Hepatic stellate cell (primary cell): ENCODE measurements around the gene KCNQ1OT1.

Source experiments
- DNase-seq: peaks from one replicate; pipeline ENCODE4 v3.0.0; 2011; ENCODE audit warnings: low spot score

KCNQ1OT1 gene

DNA sequence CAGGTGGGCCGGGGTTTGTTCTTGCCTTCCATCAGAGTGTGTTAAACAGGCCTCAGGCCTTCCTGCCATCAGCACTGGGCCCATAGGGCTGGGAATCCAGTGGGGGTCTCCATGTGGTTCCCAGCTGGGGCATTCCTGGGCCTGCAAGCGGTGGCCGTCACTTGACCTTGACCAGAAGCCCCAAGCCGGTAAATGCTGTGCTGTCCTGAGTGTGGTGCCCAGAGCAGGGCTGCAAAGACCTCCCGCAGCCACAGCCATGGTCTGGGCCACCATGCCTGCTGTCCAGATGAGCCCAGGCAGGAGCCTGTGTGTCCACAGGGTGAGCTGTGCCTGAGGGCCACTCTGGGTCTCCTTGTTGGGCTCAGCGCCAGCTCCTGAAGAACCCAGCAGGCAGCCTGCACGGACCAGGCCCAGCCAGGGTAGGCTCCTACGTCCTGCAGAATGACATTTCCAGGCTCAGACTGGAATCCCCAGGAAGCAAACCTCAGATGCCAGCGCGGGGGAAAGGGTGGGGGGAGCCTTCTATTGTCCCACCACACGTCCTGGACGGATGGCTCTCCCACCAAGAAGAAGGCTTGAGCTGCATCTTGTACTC lies 117.3 kb downstream of the KCNQ1OT1 start:
- DNase-seq = no peak

DNA sequence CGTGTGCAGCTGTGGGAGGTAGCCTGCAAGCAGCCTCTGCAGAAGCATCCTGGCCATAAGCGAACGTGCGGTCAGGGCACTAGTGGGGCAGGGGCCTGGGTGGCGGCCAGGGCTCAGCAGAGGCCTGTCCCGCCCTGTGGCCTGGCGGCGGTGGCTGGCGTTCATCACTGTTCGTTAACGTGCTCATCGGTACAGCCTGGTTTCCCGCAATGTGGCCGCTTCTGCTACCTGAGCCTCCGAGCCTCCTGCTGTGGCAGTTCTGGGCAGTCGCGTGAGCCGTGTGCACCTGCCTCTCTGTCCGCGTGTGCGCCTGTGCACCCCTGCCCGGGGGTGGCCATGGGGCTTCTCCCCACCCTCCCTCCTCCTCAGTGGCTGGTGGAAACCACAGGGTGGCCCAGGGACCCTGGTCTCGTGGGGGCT lies 117.9 kb downstream of the KCNQ1OT1 start:
- no peak for DNase-seq

DNA sequence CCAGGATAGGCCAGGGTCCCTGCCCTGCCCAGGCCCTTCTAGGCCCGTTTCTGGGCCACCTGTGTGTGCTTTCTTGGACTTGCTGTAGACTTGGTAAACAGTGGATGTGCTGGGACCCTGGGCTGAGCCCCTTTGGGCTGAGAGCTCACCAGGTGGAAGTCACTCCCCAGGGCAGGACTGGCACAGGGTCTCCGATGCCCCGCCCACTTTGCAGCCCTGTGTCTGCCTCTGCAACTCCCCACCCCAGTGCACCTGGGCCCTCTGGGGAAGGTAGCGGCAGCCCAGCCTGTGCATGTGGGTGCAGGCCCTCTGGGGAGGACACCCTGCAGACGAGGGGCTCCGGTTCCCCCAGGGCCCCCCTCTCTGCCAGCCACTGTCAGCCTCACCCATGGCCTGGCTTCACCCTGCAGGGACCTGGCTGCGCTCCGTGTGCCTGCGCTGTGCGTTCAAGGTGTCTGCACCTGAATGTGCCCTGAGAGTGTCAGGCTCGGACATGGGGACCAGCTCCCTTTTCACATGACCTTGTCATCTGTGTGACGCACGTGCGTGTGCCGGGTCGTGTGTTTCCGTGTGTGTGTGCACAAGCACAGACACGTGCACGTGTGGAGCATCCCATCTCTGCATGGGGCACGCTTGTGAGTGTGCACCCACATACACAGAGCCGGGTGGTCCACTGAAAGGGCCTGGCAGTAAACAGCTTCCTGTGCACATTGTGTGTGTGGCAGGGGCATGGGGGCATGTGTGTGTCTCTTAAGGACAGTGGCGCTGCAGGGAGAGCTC lies 118.5 kb downstream of the KCNQ1OT1 start:
- no peak for DNase-seq

DNA sequence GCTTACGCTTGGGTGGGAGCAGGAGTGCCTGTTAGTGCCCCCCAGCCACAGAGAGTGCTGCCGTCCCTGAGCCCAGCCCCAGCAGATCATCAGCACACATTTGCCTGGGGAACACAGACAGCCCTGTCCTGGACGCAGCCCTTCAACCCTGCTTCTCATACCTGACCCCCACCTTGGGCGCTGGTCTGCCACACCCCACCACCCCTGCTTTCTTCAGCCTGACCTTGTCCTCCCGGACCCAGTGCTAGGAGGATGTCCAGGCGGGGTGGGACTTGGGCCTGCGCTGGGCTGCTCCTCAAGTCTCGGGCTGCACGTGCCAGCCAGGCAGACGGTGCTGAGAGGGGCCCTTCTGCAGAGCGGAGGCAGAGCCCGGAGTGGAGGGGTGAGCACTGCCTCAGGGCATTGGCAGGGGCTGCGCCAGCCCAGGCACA lies 119.2 kb downstream of the KCNQ1OT1 start:
- DNase-seq = no peak

DNA sequence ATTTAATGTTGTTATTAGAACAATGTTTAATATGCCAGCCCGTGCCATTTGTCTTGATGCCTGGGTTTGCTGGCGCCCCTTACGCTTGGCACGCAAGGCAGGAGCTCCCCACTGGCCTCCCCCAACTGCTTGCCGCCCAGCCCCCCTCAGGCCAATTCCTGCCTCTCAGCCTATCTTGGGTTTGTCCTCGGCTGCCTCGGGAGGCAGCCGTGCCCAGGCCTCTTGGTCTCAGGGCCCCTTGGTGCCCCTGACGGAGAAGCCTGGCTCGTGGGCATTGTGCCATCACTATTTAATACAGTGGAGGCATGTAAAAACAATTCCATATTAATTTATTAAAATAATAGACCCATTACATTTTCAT lies 119.8 kb downstream of the KCNQ1OT1 start:
- no peak for DNase-seq

DNA sequence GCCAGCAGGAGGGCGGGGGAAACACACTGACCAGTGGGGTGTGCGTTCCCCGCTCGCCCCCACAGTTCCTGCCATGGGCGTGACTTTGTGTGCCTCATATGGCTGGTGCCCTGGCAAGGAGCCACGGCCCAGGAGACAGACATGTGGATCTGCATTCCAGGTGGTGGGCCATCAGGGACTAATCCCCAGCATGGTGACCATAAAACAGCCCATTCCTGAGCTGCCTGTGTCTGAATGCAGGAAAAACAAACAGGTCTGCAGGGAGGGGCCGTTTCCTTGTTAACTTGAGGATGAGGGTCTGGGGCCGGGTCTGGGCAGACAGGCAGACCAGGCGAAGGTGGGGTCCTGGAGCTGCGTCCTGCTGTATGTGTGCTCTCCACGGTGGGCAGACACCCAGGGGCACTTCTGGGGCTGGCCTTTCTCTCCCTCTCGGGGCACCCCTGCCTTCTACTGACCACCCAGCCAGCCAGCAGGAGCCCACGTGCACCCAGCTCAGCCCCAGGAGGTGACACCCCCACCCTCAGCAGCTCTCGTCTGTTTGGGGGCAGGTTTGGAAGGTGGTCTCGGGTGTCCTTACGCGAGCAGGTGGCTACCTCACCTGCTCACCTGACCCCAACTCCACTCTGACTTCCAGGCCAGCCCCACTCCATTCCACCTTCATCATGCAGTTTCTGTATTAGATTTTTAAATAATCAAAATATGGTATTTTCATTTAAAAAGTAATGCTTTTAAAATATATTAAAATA lies 120.3 kb downstream of the KCNQ1OT1 start:
- DNase-seq = no peak

DNA sequence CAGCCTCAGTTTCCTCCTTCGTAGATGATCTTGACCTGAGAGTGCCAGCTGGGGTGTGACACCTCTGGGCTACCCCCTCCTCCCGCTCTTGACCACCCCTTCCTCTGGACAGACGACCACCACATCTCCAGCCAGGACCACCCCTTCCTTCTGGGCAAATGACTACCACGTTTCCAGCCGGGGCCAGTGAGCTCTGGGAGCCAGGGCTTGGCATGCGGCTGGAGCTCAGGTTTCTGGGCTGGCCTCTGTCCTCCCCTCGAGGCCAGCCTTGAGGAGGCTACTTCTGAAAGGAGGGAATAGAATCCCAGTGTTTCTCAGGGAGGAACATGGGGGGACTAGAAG lies 120.9 kb downstream of the KCNQ1OT1 start:
- no peak for DNase-seq

DNA sequence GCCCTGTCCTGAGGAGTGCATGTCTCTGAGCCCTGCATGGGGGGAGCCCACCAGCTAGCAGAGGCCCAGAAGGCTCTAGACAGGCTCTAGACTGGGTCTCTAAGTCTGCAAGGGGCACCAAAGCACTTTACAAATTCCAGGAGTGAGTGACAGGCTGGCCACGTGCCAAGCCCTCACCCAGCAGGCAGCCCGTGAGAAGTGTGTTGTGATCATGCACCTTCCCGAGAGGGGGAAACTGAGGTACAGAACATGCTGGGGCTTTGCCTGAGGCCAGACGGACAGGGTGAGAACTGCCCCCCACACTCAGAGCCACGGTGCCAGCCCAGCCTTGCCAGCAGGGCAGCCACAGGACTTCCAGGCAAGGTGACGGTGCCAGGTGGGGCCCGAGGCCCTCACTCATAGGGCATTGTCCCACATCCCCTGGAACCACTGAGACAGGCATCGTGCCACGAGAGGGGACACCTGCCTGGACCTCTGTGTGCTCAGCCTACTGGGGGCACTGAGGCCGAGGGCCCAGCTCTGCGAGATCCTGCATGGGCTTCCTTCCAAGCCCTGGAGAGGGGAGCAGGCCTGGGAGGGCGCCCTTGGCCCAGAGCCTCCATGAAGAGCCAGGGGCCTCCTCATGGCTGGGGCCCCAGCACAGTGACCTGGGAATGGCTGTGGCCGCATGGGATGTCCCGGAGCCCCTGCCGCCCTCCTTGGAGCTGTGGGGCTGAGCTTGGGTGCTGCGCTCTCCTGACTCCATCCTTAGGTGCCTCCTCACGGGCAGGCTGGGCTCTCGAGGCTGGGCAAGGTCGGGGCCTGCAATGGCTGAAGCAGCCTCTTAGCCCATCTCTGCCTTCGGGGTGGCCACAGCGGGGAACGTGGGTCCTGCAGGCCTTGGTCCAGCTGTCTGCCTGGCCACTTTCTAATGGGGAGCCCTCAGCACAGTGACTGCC lies 121.5 kb downstream of the KCNQ1OT1 start:
- DNase-seq = no peak

DNA sequence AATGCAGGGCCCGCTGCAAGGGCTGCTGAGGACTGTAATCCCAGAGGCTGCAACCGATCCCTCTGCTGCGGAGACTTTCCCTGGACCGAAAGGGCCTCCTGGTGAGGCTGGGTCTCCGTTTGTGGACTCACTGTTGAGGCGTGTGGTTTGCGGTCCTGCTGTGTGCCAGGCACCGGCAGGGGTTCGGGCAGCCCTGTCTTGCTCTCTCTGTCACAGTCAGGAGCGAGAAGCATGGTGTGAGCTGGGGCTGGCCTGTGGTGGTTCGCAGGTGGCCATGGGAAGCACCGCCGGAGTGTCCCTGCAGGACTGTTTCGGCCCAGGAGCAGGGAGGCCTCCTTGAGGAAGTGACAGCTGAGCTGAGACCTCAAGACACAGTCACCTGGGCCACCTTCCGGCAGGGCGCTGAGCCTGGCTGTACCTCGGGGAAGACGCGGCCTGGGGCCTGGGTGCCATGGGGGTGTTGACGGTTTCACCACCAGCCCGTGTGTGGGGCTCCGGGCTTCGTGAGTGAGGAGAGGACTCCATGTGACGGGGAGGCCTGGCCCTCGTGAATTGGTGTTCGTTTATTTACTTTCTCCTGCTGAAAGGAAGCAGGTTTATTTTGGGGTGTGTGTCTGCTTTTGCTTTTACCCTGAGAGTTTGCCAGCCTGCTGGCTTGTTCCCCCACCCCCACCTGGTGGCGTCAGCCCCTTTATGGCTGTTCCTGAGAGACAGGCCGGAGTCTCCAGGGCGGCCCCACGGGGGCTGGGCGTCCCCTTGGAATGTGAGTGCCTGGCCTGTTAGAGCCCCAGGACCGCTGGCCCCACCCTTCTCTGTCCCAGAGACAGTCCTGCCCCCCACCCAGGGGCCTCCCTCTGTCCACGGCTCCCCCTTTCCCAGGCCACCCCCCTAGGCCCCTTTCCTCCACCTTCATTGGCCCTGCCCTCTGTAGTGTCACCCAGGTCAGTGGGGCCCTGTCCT lies 122.5 kb downstream of the KCNQ1OT1 start:
- no peak for DNase-seq

DNA sequence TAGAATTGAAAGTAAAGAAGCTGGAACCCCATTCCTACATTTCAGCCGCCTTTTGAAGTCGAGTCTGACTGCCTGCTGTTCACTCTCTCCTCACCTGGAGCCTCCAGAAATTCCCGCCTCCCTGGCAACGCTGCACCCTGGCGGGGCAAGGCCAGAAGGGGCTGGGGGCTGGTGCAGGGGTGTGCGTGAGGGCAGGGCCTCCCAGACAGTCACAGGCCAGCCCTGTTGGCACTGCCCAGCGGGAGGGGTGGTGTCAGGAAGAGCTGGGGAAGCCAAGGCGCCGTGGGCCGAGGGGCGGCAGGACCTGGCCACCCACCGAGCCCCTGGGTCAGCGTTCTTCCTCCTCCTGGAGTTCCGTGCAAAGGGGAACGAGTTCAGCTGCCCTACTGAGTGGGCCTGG lies 123.2 kb downstream of the KCNQ1OT1 start:
- DNase-seq = no peak

DNA sequence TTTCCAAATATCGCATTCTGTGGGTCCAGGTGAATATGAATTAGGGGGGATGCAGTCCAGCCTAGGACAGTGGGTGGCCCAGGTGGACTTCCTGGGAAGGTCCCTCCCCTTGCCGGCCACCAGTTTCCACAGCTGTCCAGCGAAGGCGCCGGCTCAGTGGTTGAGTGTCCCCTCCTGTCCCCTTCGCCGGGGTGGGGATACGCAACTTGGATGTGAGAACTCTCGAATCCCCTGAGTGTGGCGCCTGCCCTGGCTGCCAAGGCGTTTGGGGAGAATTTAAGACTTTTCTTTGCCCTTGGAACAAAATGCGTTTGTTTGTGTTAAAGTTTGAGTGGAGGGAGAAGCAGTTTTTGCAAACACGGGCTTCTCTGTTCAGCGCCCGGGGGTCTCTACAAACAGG lies 123.7 kb downstream of the KCNQ1OT1 start:
- DNase-seq = no peak

DNA sequence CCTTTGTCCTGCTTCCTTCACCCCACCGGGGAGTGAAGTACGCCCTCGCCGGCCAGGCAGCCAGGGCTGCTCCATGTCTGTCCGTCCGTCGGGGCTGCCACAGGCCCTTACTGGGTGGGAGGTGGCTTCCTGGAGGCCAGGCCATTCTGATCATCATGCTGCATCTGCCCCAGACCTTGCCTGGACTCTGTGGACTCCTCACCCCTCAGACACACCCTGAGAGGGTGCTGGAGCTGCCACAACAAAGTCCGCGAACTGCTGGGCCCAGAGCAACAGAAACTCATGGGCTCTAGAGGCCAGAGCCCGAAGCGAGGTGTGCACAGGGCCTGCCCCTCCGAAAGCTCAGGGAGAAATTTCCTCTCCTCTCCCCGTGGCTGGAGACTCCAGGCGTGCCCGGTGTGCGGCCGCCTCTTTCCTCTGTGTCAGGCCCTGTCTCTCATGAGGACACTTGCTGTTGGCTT lies 124.2 kb downstream of the KCNQ1OT1 start:
- no peak for DNase-seq

DNA sequence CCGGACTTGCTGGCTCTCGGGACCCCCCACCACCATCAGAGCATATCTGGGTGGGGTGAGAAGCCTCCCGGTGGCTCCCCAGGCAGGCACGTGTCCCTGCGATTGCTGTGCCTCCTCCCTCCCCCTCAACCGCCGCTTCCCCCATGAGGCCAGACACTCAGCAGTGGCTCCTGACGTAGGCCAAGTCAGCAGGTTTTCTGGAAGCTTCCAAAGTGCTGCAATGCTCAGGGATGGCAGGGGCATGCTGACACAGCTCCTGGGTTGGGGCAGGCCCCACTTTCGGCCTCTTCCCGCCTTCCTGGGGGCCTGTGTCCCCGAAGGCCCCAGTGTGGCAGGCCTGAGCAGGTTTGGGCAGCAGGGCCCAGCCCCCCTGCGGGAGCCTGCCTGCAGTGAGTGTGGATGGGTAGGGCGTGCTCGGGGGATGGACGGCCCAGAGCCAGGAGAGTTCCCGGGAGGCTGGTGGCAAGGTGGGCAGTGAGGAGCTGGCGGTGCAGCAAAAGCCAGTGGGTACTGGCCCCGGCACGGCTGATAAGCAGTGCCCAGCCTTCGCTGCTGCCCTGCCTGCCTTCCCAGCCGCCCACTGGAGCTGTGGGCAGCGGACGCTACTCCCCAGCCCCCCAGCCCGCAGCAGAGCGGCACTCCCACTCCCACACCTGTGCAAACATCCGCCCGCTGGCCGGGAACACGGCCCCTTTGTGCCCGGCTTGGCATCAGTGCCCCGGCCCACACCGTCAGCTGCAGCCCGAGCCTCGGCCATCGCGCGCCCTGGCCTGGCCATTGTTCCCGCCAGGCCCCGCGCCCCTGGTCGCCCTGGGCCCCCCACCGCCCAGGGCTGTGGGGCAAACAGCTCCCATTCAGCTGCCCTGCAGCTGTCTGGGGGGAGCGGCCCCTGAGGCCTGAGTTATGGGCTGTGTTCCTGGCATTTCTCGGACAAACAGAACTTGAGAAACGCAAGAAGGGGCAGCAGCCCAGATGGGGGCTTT lies 125.0 kb downstream of the KCNQ1OT1 start:
- no peak for DNase-seq

DNA sequence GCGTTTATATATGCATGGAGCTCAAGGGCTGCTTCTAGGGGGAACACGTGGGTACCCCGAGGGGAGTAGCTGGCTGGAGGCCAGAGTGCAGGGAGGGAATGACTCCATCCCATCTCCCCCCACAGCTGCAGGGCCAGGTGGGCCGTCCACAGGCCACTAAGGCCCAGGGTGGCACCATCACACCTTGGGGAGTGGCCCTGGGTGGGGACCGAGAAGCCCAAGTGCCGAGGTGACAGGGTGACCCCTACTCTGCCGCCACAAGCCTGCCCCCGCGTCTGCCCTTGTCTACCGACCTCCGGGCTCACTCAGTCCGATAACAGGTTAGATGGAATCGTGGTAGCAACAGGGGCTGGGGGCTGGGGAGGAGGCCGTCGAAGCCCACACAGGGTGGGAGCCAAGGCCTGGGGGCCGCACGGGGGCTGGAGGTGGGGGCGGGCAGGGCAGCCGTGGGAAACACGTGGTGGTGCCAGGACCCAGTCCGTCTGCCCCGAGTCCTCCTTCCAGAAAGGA lies 125.7 kb downstream of the KCNQ1OT1 start:
- no peak for DNase-seq

DNA sequence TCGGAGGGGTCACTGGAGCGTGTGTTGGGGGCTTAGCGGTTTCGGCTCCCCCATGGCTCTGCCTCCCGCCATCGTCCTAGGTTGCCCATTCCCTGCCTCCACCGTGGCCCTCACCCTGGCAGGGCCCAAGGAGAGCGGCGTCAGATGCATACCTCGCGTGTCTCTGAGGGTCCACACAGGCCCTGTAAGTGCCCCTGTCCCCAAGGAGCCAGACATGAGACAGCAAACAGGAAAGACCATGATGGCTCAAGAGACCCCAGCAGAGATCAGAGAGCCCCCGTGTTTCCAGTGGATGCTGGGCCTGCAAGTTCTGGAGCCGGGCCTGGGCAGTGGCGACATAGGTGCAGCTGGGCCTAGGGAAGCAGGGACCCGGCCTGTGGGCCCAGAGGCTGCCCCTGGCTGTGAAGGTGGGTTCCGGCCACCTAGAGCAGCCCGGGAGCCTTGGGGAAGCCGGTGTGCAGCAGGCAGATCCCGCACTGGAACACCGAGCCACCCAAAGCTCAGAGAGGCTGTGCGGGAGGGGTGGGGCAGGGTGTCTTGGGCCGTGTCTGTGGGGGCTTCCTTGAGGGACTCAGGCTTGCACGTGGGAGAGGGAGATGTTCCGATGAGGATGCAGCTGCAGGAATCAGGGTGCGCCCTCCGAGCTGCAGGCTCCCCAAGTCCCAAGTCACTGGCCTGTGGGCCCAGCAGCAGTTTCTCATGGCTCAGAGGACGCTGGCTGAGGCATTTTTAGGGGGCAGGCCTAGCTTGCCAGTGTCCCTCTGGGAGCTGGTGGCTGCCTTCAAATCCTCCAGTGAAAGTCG lies 126.4 kb downstream of the KCNQ1OT1 start:
- DNase-seq = no peak

DNA sequence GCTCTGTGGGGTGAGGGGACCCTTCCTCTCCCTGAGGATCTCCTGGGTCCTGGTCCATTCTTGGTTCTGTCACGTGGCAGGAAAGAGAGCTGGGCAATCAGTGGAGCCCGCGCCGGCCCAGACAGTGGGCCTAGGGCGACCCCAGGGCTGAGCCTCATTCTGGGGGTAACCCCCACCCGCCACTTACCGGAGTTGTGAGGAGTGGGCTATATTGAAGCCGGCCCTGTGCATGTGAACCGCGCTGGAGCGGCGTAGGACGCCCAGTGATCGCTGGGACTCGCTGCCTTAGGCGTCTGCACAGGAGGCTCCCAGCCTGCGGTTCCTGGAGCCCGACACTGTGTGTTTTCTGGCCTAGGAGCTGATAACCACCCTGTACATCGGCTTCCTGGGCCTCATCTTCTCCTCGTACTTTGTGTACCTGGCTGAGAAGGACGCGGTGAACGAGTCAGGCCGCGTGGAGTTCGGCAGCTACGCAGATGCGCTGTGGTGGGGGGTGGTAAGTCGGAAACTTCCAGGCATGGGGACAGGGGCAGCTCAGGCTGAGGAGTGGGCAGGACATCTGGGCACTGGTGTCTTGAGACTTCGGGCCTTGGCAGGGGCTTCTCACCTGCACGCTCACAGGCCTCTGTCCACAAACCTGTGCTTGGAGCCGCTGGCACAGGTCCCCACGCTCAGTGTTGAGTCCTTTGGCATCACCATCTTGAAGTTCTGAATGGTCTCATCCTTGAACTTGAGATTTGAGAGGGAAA lies 127.1 kb downstream of the KCNQ1OT1 start:
- DNase-seq = no peak

DNA sequence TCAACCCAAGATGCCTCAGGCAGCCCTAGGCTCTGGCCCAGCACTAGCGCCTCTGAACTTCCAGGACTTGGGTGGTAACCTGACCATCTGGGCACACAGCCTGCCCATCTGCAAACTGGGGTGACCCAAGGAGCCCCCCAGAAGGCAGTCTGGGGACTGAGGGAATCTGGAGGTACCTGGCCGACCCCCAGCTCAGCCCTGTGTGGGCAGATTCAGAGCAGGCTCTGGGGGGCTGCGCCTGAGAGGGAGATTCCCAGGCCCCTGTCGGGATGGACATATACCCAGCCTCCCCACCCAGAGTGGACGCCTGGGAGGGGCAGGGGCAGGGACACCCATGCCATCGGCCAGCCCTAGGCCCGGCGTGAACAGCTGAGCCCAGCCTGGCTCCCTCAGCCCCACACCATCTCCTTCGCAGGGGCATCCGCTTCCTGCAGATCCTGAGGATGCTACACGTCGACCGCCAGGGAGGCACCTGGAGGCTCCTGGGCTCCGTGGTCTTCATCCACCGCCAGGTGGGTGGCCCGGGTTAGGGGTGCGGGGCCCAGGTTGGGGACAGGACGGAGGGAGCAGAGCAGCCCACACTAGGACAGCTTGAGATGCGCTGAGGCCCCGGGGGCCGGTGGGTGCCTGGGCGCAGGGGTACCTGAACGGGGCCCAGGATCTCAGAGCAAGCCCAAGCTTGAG lies 128.1 kb downstream of the KCNQ1OT1 start:
- no peak for DNase-seq
